HG03571 (cell line): ENCODE data around the gene ARL4D.
A peak's percentile ranks its signal among the peaks of the same experiment; 100 is the strongest.
"Not testable (repeated sequence)": the region's sequence is repeated elsewhere in the genome, so short reads cannot be mapped to it uniquely, and the experiment has no call there.

Experiments used
- ATAC-seq: cut with Tn5 transposase; IDR thresholded peaks from one replicate; pipeline ENCODE4 v1.9.1; 2021; ENCODE audit not compliant: unreplicated experiment

Gene ARL4D

GRCh38 chr17:43368740-43369506 lies 29.9 kb upstream of the ARL4D start:
- no peak for ATAC-seq

- ATAC-seq, result no peak
These were observed 28.8 kb upstream of the ARL4D start for GRCh38 chr17:43369986-43370385.

GRCh38 chr17:43371227-43371821 lies 27.5 kb upstream of the ARL4D start:
- no peak for ATAC-seq

GRCh38 chr17:43372273-43372911 lies 26.4 kb upstream of the ARL4D start:
- no peak for ATAC-seq

- ATAC-seq, result no peak
These were observed 25.4 kb upstream of the ARL4D start for GRCh38 chr17:43373356-43373755.

GRCh38 chr17:43375915-43376314 lies 22.9 kb upstream of the ARL4D start:
- ATAC-seq, result not testable (repeated sequence)

- ATAC-seq, result no peak
These were observed 21.6 kb upstream of the ARL4D start for GRCh38 chr17:43377056-43377810.

- ATAC-seq, result no peak
These were observed 20.0 kb upstream of the ARL4D start for GRCh38 chr17:43378766-43379165.

- no peak for ATAC-seq
These were observed 18.5 kb upstream of the ARL4D start for GRCh38 chr17:43380307-43380706.

- no peak for ATAC-seq
These were observed 17.6 kb upstream of the ARL4D start for GRCh38 chr17:43381204-43381603.

GRCh38 chr17:43381621-43382020 lies 17.2 kb upstream of the ARL4D start:
- ATAC-seq, result no peak

- ATAC-seq, result no peak
These were observed 16.0 kb upstream of the ARL4D start for GRCh38 chr17:43382776-43383175.

- no peak for ATAC-seq
These were observed 15.4 kb upstream of the ARL4D start for GRCh38 chr17:43383372-43383771.

GRCh38 chr17:43383826-43384475 lies 14.8 kb upstream of the ARL4D start:
- ATAC-seq, result no peak

- ATAC-seq, result no peak
These were observed 14.3 kb upstream of the ARL4D start for GRCh38 chr17:43384476-43384862.

- ATAC-seq, result no peak
These were observed 13.6 kb upstream of the ARL4D start for GRCh38 chr17:43385046-43385831.

- peak; percentile 61 for ATAC-seq
These were observed 10.3 kb upstream of the ARL4D start for GRCh38 chr17:43388359-43389045.

- ATAC-seq, result peak; percentile 37
These were observed 9.5 kb upstream of the ARL4D start for GRCh38 chr17:43389046-43389947.

- no peak for ATAC-seq
These were observed 6.4 kb upstream of the ARL4D start for GRCh38 chr17:43392397-43392796.
